ENCODE data around the gene DENND5A. TPM values are rescaled to one million over a fixed set of nuclear protein-coding genes. Genes with fewer than 3 reads are reported as not detected.

Gene DENND5A
- total RNA-seq: 23.4 and 88.7 TPM in 2 replicates

DNA sequence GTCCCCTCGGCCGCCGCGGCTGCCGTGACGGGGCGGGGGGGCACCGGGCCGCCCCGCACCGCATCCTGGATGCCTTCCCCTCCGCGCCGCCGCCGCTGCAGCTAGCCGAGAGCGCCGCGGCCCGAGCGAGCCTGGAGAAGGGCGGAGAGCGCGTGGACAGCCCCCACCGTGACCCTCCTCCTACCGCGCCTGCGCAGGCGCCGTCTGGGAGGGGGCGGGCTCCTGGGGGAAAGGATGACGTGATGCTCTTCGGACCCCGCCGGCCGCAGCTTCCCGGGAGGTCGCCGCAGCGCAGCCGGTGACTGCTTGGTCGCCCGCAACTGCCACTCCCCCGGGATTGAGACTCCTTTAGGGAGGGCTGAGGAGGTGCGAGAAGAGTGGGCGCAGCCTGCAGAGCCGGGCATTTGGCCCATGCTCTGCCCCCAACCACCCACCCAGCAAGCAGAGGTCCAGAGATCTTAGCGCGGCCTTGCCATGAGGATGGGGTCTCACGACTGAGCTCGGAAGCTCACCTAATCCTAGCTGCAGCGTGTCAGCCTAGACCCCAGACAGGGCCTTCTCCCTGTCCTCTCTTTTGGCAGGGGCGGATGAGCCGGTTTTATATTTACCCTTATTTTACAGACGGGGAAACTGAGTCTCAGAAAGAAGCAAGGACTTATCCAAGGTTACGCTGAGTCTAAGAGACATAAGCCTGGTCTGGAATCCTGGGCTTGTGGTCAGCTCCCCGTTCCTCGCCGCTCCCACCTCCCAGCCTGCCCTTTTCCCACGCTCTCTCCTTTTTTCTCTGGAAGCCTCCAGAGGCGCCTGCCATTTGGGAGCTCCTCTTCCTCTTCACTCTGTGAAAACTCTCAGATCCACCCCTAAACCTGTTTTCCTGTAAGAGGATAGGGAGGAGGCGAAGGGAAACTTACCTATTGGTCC lies at the start of gene DENND5A:
DENND5A (minus strand) TSS at position 140 of the 921 bp plus-strand sequence. CDS start 281 bp downstream, outside the sequence.

DNA sequence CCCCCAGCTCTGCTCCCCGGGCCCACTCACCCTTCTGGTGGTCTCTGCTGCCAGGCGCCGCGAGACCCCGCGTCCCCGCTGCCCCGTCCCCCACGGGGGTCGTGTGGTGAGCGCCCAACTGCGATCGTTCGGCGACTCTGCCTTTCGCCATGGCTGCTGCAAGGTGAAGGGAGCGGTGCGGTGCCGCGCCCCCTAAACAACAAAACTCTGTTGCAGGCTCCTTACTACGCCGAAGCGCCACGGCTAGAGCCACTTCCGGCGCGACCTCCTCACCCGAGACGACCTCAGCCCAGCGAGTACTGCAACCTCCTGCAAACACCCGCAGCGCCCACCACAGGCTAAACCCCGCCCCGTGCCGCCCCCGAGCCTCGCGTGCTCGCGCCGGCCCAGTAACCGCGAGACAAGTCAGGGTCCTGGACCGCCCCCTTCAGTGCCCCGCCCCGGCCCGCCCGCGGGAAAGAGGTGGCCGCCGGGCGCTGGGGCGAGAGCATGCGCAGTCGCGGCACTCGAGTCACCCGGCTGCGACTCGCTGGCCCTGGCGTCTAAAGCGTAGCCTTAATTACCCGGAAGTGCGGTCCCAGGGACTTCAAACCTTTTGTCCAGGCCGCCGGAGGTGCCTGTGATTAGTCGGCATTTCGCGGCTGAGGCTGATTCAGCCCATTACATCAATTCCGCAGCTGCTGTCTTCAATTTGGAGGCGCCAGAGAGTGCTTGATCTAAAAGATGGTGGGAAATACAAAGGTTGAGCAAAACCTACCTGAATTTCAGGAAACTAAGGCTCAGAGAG lies 49.3 kb upstream of the DENND5A start, which contains the start of gene TMEM41B:
TMEM41B (minus strand) TSS at position 303 of the 787 bp plus-strand sequence; CDS start at position 151, 152 bp downstream.

DNA sequence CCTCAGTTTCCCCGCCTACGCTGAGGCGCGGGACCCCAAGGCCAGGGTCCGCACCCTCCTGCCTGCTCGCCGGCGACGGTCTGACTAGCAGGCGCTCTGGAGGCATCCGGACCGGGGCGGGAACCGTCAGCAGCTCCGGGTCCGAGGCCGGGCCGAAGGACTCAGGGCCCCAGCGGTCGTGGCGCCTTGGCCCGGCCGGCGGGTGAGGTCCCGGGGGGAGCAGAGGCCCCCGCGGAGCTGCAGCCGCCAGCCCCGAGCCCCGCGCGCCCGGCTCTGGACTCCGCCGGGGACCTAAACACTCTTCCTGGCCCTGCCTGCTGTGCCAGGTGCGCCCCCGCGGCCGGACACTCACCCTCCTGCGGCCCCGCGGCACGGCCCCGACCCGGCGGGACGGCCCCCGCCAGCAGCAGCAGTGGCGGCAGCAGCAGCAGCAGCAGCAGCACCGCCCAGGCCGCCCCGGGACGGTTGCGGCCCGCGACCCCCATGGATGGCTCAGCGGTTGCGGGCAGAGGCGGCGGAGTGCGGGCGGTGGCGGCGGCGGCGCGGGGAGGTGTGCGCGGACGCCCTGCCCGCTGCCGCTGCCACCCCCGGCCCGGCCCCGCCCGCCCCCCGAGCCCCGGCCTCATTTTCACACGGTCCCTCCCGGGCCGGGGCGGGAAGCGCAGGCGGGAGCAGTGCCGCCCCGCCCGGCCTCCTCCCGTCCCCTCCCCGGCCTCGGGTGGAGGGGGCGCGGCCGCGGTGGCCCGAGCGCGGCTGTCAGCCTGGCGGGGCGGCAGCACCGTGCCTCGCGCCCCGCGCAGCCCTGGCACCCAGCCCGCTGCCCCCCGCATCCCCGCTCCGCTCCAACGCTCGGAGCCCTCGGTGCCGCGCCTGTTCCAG lies 173.9 kb downstream of the DENND5A start, which contains the start of gene SCUBE2:
SCUBE2 (minus strand) TSS at position 556 of the 879 bp plus-strand sequence; CDS start at position 485, 71 bp downstream.

Other genes starting within 250 kb of the DENND5A start
- not detected in 2 replicates for gene SCUBE2, start 173.8 kb downstream of the DENND5A start, total RNA-seq
- 60.7 and 87.7 TPM in 2 replicates for gene TMEM41B, start 49.2 kb upstream of the DENND5A start, total RNA-seq
- 181 and 190 TPM in 2 replicates for gene IPO7, start 119.3 kb upstream of the DENND5A start, total RNA-seq
- gene ZNF143, start 195.7 kb upstream of the DENND5A start, total RNA-seq: 34.7 and 38.6 TPM in 2 replicates